Ectodermal cell (in vitro differentiated cells): ENCODE data around the gene NRG3.

Experiments used
- H3K27ac ChIP-seq: 2 replicates; pipeline ENCODE4 v1.7.0; 2013; ENCODE audit warnings: mild to moderate bottlenecking, low read depth, low read length; ENCODE audit not compliant: insufficient read depth, poor library complexity, severe bottlenecking
- H3K27me3 ChIP-seq: 2 replicates; pipeline ENCODE4 v1.7.0; 2013; ENCODE audit warnings: mild to moderate bottlenecking, low read length; ENCODE audit not compliant: insufficient read depth, control insufficient read depth, poor library complexity, severe bottlenecking
- H3K36me3 ChIP-seq: one replicate; pipeline ENCODE4 v1.7.0; 2013; ENCODE audit warnings: low read length; ENCODE audit not compliant: control insufficient read depth, insufficient read depth
- H3K4me1 ChIP-seq: one replicate; pipeline ENCODE4 v1.7.0; 2013; ENCODE audit warnings: low read length; ENCODE audit not compliant: control insufficient read depth, insufficient read depth
- H3K4me3 ChIP-seq: 2 replicates; pipeline ENCODE4 v1.7.0; 2013; ENCODE audit warnings: low read depth, low read length, control low read depth; ENCODE audit not compliant: insufficient read depth
- H3K9me3 ChIP-seq: 2 replicates; pipeline ENCODE4 v1.7.0; 2013; ENCODE audit warnings: mild to moderate bottlenecking, low read length, moderate library complexity; ENCODE audit not compliant: control insufficient read depth
- WGBS, 2 experiments: methylation state at CpG; one replicate each; pipeline ENCODE4 v1.1.7; 2013; ENCODE audit warnings: missing lambda C conversion rate in 2 of 2; 5-methylcytosine and 5-hydroxymethylcytosine counted together

Gene NRG3

GRCh38 chr10:81950358-81950757 lies 75.4 kb downstream of the NRG3 start:
- Histone ChIP-seq H3K36me3 (no peaks in the 10 kb centered on the region), H3K4me3 (no peak overlapping the region), H3K4me1 (no peaks in the 10 kb centered on the region), H3K27ac (no peak overlapping the region), H3K27me3 (no peaks in the 10 kb centered on the region), H3K9me3 (no peaks in the 10 kb centered on the region)
- whole genome bisulfite sequencing, 2 experiments = 95 to 100% methylated on average over 2 of the region's 2 CpGs

GRCh38 chr10:81953420-81953819 lies 78.4 kb downstream of the NRG3 start:
- H3K4me3 ChIP-seq = no peak overlapping the region
- no peaks in the 10 kb centered on the region for H3K27me3 ChIP-seq
- no peak overlapping the region for H3K27ac ChIP-seq
- no peaks in the 10 kb centered on the region for H3K9me3 ChIP-seq
- H3K36me3 ChIP-seq = no peaks in the 10 kb centered on the region
- no peaks in the 10 kb centered on the region for H3K4me1 ChIP-seq

- H3K27ac ChIP-seq = no peak overlapping the region
- no peaks in the 10 kb centered on the region for H3K9me3 ChIP-seq
- no peaks in the 10 kb centered on the region for H3K36me3 ChIP-seq
- no peaks in the 10 kb centered on the region for H3K4me1 ChIP-seq
- H3K27me3 ChIP-seq = no peaks in the 10 kb centered on the region
- H3K4me3 ChIP-seq = no peak overlapping the region
- WGBS, 2 experiments = 87 to 94% methylated on average over 1 to 2 of the region's 2 CpGs
Measured at GRCh38 chr10:81957976-81958375, 83.0 kb downstream of the NRG3 start.

- Histone ChIP-seq H3K4me1 (no peaks in the 10 kb centered on the region), H3K36me3 (no peaks in the 10 kb centered on the region), H3K9me3 (no peaks in the 10 kb centered on the region), H3K27me3 (no peaks in the 10 kb centered on the region), H3K4me3 (no peak overlapping the region), H3K27ac (no peak overlapping the region)
Measured at GRCh38 chr10:81959016-81959415, 84.0 kb downstream of the NRG3 start.

- WGBS, 2 experiments = 90 to 91% methylated on average over 2 of the region's 2 CpGs
- Histone ChIP-seq H3K27me3 (no peaks in the 10 kb centered on the region), H3K4me3 (no peak overlapping the region), H3K36me3 (no peaks in the 10 kb centered on the region), H3K9me3 (no peaks in the 10 kb centered on the region), H3K4me1 (no peaks in the 10 kb centered on the region), H3K27ac (no peak overlapping the region)
Measured at GRCh38 chr10:81961451-81962184, 86.6 kb downstream of the NRG3 start.

- Histone ChIP-seq H3K36me3 (no peaks in the 10 kb centered on the region), H3K4me3 (no peak overlapping the region), H3K4me1 (no peaks in the 10 kb centered on the region), H3K9me3 (no peaks in the 10 kb centered on the region), H3K27me3 (no peaks in the 10 kb centered on the region), H3K27ac (no peak overlapping the region)
- WGBS, 2 experiments = 87% methylated on average over 7 to 8 of the region's 9 CpGs
Measured at GRCh38 chr10:81963606-81964005, 88.6 kb downstream of the NRG3 start.

- H3K9me3 ChIP-seq = no peaks in the 10 kb centered on the region
- H3K27me3 ChIP-seq = no peaks in the 10 kb centered on the region
- H3K27ac ChIP-seq = no peak overlapping the region
- H3K4me1 ChIP-seq = no peaks in the 10 kb centered on the region
- no peaks in the 10 kb centered on the region for H3K36me3 ChIP-seq
- no peak overlapping the region for H3K4me3 ChIP-seq
Measured at GRCh38 chr10:81967716-81968115, 92.7 kb downstream of the NRG3 start.

GRCh38 chr10:81969136-81969535 lies 94.1 kb downstream of the NRG3 start:
- Histone ChIP-seq H3K4me1 (no peaks in the 10 kb centered on the region), H3K4me3 (no peak overlapping the region), H3K27ac (no peak overlapping the region), H3K36me3 (no peaks in the 10 kb centered on the region), H3K9me3 (no peaks in the 10 kb centered on the region), H3K27me3 (no peaks in the 10 kb centered on the region)
- WGBS, 2 experiments = 85 to 90% methylated on average over 1 to 2 of the region's 2 CpGs

GRCh38 chr10:81978238-81978637 lies 103.2 kb downstream of the NRG3 start:
- Histone ChIP-seq H3K27me3 (no peaks in the 10 kb centered on the region), H3K4me1 (no peaks in the 10 kb centered on the region), H3K27ac (no peak overlapping the region), H3K4me3 (no peak overlapping the region), H3K9me3 (no peaks in the 10 kb centered on the region), H3K36me3 (no peaks in the 10 kb centered on the region)
- 50 to 59% methylated on average over 1 to 2 of the region's 2 CpGs for WGBS, 2 experiments

GRCh38 chr10:81981724-81982123 lies 106.7 kb downstream of the NRG3 start:
- H3K27me3 ChIP-seq = no peaks in the 10 kb centered on the region
- WGBS, 2 experiments = 100% methylated on average over 1 of the region's 1 CpG
- H3K4me3 ChIP-seq = no peak overlapping the region
- no peaks in the 10 kb centered on the region for H3K36me3 ChIP-seq
- no peaks in the 10 kb centered on the region for H3K9me3 ChIP-seq
- H3K27ac ChIP-seq = no peak overlapping the region
- H3K4me1 ChIP-seq = no peaks in the 10 kb centered on the region

- Histone ChIP-seq H3K27me3 (no peaks in the 10 kb centered on the region), H3K4me3 (no peak overlapping the region), H3K27ac (no peak overlapping the region), H3K4me1 (no peaks in the 10 kb centered on the region), H3K9me3 (no peaks in the 10 kb centered on the region), H3K36me3 (no peaks in the 10 kb centered on the region)
- WGBS, 2 experiments = 84 to 92% methylated on average over 2 of the region's 3 CpGs
Measured at GRCh38 chr10:81984428-81984827, 109.4 kb downstream of the NRG3 start.
